GM18519 (cell line): ENCODE data around the gene NOM1.
"Not testable (repeated sequence)": the region's sequence is repeated elsewhere in the genome, so short reads cannot be mapped to it uniquely, and the experiment has no call there.

Experiments
- ATAC-seq: cut with Tn5 transposase; IDR thresholded peaks from one replicate; pipeline ENCODE4 v1.9.1; 2021; ENCODE audit warnings: mild to moderate bottlenecking, moderate library complexity; ENCODE audit not compliant: unreplicated experiment, low FRiP score

Gene NOM1

DNA sequence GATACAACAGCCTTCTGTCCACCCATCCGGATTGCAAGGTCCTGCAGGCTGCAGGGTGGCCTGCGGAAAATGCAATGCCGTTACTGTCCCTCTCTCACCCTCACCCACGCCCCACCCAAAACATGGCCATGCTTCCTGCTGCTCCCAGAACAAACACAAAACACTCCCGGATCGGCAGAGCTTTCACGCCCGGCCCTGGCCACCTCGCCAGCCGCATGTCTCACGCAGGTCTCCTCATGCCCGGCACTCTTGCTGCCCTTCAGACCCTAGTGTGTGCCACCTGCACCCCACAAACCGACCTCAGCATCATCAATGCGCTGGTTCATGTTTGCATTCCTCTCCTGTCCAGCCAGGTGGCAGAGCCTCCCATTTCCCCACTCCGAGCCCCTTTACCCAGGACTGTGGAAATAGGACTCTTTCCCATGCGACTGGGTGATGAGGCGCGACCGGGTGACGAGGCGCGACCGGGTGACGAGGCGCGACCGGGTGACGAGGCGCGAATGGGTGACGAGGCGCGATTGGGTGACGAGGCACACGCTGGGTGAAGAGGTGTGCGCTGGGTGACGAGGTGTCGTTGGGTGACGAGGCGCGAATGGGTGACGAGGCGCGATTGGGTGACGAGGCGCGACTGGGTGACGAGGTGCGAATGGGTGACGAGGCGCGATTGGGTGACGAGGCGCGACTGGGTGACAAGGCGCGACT, 8.9 kb upstream of the NOM1 start:
- ATAC-seq, result no peak

DNA sequence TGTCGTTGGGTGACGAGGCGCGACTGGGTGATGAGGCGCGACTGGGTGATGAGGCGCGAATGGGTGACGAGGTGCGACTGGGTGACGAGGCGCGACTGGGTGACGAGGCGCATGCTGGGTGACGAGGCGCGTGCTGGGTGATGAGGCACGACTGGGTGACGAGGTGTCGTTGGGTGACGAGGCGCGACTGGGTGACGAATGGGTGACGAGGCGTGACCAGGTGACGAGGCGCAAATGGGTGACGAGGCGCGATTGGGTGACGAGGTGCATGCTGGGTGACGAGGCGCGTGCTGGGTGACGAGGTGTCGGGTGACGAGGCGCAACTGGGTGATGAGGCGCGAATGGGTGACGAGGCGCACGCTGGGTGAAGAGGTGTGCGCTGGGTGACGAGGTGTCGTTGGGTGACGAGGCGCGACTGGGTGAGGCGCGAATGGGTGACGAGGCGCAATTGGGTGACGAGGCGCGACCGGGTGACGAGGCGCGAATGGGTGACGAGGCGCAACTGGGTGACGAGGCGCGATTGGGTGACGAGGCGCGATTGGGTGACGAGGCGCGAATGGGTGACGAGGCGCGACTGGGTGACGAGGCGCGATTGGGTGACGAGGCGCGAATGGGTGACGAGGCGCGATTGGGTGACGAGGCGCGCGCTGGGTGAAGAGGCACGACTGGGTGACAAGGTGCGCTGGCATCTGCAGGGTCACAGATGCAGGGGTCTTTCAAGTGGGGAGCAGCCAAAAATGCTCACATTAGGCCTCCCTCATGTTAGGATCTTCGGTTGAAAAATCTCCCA, 7.9 kb upstream of the NOM1 start:
- no peak for ATAC-seq

DNA sequence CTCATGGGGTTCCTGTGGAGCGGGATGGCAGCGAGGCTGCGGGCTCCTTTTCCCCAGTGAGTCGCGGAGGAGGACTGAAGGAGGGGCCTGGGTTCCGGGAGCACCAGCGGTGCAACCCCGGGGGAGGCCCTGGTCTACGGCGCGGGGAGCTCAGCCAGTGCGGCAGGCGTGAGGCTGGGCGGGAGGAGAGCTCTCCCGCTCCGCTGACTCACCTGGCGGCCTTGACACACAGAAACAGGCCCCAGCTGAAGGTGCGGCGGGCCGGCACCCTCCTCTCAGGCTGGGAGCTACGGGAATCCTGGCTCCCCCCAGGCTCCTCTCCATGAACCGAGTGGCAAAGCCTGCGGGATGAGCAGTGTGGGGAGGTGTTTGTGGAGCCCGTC, 6.8 kb upstream of the NOM1 start:
- no peak for ATAC-seq

- no peak for ATAC-seq
These were observed 6.1 kb upstream of the NOM1 start for GRCh38 chr7:156943091-156944041.

DNA sequence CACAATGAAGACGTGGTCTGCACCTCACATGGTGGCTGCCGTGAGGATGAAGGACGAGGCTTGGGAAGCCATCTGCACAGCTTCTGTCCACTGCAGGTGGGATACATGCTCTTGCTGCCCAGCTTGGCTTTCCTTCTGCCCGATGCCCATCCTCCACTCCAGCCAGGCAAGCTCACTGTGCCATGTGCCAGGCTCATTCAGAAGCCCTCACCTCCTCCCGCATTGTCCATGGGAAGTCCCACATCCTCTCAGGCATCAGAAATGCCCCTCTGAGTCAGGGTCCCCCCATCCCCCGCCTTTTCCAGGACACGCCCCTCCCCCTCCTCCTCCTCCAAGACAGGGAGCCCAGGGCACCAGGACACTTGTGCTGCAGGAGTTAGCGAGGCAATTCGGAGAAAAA, 4.6 kb upstream of the NOM1 start:
- no peak for ATAC-seq

GRCh38 chr7:156947120-156947843, 2.2 kb upstream of the NOM1 start:
- ATAC-seq, result no peak

- ATAC-seq, result no peak
These were observed 1.2 kb upstream of the NOM1 start for GRCh38 chr7:156948361-156948760.

DNA sequence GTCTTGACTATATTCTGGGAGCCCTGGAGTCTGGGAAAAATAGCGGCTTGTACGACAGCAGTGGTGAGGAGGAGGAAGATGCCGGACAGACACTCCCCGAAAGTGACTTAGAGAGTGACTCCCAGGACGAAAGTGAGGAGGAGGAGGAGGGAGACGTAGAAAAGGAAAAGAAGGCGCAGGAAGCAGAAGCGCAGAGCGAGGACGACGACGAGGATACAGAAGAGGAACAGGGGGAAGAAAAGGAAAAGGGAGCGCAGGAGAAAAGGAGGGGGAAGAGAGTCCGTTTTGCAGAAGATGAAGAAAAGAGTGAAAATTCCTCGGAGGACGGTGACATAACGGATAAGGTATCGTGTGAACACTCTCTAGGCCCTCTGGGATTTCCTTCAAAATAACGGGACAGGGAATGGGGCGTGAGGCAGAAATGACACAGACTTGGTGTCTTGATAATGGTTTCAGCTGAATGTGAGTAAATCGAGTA, 908 bp downstream of the NOM1 start:
- ATAC-seq, result no peak

DNA sequence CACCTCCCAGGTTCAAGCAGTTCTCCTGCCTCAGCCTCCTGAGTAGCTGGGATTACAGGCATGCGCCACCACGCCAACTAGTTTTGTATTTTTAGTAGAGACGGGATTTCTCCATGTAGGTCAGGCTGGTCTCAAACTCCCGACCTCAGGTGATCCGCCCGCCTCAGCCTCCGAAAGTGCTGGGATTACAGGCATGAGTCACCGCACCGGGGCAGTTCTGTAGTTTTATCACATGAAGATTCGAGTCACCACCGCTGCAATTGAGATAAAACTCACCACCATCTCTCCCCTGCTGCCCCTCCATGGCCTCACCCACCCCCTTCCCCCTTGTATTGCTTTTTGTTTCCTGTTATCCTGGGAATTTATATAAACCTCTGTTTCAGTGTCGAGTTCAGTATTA, 3.7 kb downstream of the NOM1 start:
- ATAC-seq, result not testable (repeated sequence)

GRCh38 chr7:156954941-156955340, 5.4 kb downstream of the NOM1 start:
- no peak for ATAC-seq

DNA sequence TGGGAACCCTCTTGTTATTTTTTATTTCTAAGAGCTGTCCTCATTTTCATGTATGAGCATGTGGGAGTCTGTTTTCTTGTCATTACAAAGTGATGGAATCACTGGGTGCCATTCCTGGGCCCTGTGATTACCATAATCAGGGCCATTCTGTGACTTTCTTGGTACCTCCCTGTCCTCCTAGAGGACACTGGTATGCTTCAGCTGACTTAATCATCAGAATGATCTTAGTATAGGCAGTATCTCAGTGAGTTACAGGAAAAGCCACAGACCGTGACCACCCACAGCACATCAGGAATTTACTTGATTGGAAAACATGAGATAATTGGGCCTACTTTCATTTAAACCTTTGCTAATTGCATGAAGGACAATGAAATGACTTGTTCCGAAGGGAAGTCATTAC, 7.2 kb downstream of the NOM1 start:
- no peak for ATAC-seq

GRCh38 chr7:156962145-156962544, 12.6 kb downstream of the NOM1 start:
- no peak for ATAC-seq

DNA sequence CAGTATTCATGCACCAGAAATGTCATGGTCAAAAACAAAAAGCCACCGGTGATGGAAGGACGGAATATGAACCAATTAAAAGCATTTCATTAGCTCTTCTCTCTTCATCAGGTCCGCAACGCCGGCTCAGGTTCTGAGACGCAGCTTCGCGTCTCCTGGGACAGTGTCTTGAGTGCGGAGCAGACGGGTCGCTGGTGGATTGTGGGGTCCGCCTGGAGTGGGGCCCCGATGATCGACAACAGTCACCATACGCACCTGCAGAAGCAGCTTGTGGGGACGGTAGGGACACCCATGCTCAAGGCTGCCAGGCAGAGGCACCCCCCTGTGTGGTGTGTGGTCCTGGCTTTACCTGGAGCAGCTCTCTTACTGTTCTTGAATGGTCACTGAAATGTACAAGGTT, 13.4 kb downstream of the NOM1 start:
- ATAC-seq, result no peak

- no peak for ATAC-seq
These were observed 14.0 kb downstream of the NOM1 start for GRCh38 chr7:156963472-156963871.

DNA sequence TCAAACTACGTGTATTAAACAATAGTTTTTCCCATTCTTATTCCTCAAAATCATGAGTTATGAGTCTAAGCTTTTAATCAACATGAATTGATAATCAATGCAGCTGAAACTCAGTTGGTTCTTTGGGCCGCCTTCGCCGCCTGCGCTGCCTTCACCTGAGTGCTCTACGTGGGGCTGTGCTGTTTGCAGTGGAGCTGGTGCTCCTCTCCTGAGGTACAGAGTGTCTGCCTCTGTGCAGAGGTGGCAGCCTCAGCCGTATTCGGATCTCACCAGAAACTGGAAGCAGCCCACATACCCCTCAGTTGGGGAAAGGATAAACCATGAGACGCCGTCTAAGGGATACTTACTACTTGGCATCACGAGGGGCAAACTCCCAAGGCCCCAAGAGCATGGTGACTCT, 15.5 kb downstream of the NOM1 start:
- no peak for ATAC-seq

DNA sequence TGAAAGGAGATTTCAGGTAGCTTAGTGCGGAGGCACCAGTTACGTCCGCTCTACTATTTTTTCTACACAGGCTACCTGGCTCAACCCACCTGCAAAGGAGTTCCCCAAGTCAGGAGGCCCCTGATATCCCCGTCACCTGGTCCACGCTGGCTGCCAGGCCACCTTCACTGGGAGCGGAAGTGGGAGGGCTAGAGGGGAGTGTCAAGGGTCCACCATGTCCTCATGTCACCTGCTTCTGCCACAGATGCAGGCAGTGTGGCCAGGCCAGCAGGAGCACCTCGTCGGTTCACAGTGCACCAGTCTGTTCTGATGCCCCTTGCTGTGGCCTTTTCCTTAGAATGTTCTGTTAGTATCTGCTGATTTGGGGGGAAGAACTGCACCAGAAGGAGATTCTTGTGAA, 16.9 kb downstream of the NOM1 start:
- no peak for ATAC-seq

GRCh38 chr7:156968183-156968582, 18.7 kb downstream of the NOM1 start:
- no peak for ATAC-seq

DNA sequence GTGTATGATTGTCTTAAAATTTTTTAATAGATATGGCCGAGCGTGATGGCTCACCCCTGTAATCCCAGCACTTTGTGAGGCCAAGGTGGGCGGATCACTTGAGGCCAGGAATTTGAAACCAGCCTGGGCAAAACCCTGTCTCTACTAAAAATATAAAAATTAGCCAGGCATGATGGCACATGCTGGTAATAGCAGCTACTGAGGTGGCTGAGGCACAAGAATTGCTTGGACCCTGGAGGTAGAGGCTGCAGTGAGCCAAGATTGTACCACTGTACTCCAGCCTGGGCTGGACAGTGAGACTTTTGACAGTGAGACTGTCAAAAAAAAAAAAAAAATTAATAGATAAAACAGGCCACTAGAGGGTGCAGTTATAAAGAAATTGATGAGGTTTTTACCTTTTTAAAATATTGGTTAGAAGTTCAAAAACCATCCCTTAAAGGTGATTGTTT, 20.5 kb downstream of the NOM1 start:
- no peak for ATAC-seq

DNA sequence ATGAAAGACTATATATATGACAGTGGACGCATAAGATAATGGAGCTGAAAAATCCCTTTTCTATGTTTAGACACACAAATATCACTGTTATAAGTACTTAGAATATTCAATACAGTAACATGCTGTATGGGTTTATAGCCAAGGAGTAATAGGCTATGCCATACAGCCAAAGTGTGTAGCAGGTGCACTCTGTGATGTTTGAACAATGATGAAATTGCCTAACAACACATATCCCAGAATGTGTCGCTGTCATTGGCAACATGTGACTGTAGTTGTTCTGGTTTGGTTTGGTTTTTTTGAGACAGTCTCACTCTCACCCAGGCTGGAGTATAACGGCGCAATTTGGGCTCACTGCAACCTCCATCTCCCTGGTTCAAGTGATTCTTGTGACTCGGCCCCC, 26.1 kb downstream of the NOM1 start:
- no peak for ATAC-seq

GRCh38 chr7:156979007-156979606, 29.6 kb downstream of the NOM1 start:
- no peak for ATAC-seq
